Measurements from ENCODE around the gene CASS4. TPM values are rescaled to one million over a fixed set of nuclear protein-coding genes. Genes with fewer than 3 reads are reported as not detected.

The CASS4 gene
- total RNA-seq, 1 donor from 2014 or later: not detected

GRCh38 chr20:56391596-56392131 lies 20.4 kb upstream of the CASS4 start:
- peaks cover 6% of the 10 kb centered on the region for H3K27me3 Mint-ChIP-seq (ENCODE audit: unreplicated experiment)
- H3K27ac Mint-ChIP-seq (ENCODE audit: unreplicated experiment): no peak overlapping the region
- no peak for TF ChIP-seq CTCF (IDR thresholded peaks at IDR 0.05; ENCODE audit: unreplicated experiment)
- no peak overlapping the region for H3K4me3 Mint-ChIP-seq (ENCODE audit: unreplicated experiment)
- H3K36me3 Mint-ChIP-seq (ENCODE audit: low read depth, unreplicated experiment): peaks cover 9% of the 10 kb centered on the region
- no peak for DNase-seq (ENCODE audit: low spot score)
- no peaks in the 10 kb centered on the region for H3K9me3 Mint-ChIP-seq (ENCODE audit: unreplicated experiment)
- H3K4me1 Mint-ChIP-seq (ENCODE audit: unreplicated experiment): peaks cover 12% of the 10 kb centered on the region

- no peak within 1 kb of the TSS for H3K4me3 Mint-ChIP-seq (ENCODE audit: unreplicated experiment)
- peaks cover 6% of the 10 kb centered on the region for H3K27me3 Mint-ChIP-seq (ENCODE audit: unreplicated experiment)
- peaks cover 12% of the 10 kb centered on the region for H3K4me1 Mint-ChIP-seq (ENCODE audit: unreplicated experiment)
- DNase-seq (ENCODE audit: low spot score): peak; percentile 99
- no peaks in the 10 kb centered on the region for H3K9me3 Mint-ChIP-seq (ENCODE audit: unreplicated experiment)
- H3K27ac Mint-ChIP-seq (ENCODE audit: unreplicated experiment): peak within 1 kb of the TSS; percentile 33
- no peak for TF ChIP-seq CTCF (IDR thresholded peaks at IDR 0.05; ENCODE audit: unreplicated experiment)
- peaks cover 13% of the 10 kb centered on the region for H3K36me3 Mint-ChIP-seq (ENCODE audit: low read depth, unreplicated experiment)
Measured at GRCh38 chr20:56392132-56392880, 19.8 kb upstream of the CASS4 start, which contains the start of the genes AURKA and CSTF1. Gene AURKA (minus strand): TSS chr20:56392215. CDS start chr20:56388197, 4,018 bp downstream. Gene CSTF1 (plus strand): TSS chr20:56392645. CDS start chr20:56395553, 2,908 bp downstream.

GRCh38 chr20:56392881-56393482 lies 19.1 kb upstream of the CASS4 start:
- no peaks in the 10 kb centered on the region for H3K9me3 Mint-ChIP-seq (ENCODE audit: unreplicated experiment)
- no peak overlapping the region for H3K4me3 Mint-ChIP-seq (ENCODE audit: unreplicated experiment)
- peaks cover 15% of the 10 kb centered on the region for H3K36me3 Mint-ChIP-seq (ENCODE audit: low read depth, unreplicated experiment)
- TF ChIP-seq CTCF (IDR thresholded peaks at IDR 0.05; ENCODE audit: unreplicated experiment): no peak
- H3K4me1 Mint-ChIP-seq (ENCODE audit: unreplicated experiment): peaks cover 12% of the 10 kb centered on the region
- peaks cover 6% of the 10 kb centered on the region for H3K27me3 Mint-ChIP-seq (ENCODE audit: unreplicated experiment)
- peak overlapping the region; percentile 10 for H3K27ac Mint-ChIP-seq (ENCODE audit: unreplicated experiment)
- DNase-seq (ENCODE audit: low spot score): no peak

GRCh38 chr20:56393653-56394052 lies 18.4 kb upstream of the CASS4 start:
- no peak for TF ChIP-seq CTCF (IDR thresholded peaks at IDR 0.05; ENCODE audit: unreplicated experiment)
- Mint-ChIP-seq H3K4me1 (ENCODE audit: unreplicated experiment) (peaks cover 12% of the 10 kb centered on the region), H3K36me3 (ENCODE audit: low read depth, unreplicated experiment) (peaks cover 17% of the 10 kb centered on the region), H3K27ac (ENCODE audit: unreplicated experiment) (no peak overlapping the region), H3K9me3 (ENCODE audit: unreplicated experiment) (no peaks in the 10 kb centered on the region), H3K27me3 (ENCODE audit: unreplicated experiment) (peaks cover 6% of the 10 kb centered on the region), H3K4me3 (ENCODE audit: unreplicated experiment) (no peak overlapping the region)
- no peak for DNase-seq (ENCODE audit: low spot score)

- no peak overlapping the region for H3K27ac Mint-ChIP-seq (ENCODE audit: unreplicated experiment)
- H3K4me1 Mint-ChIP-seq (ENCODE audit: unreplicated experiment): peaks cover 12% of the 10 kb centered on the region
- no peak for TF ChIP-seq CTCF (IDR thresholded peaks at IDR 0.05; ENCODE audit: unreplicated experiment)
- H3K27me3 Mint-ChIP-seq (ENCODE audit: unreplicated experiment): peaks cover 4% of the 10 kb centered on the region
- DNase-seq (ENCODE audit: low spot score): no peak
- no peak overlapping the region for H3K4me3 Mint-ChIP-seq (ENCODE audit: unreplicated experiment)
- no peaks in the 10 kb centered on the region for H3K9me3 Mint-ChIP-seq (ENCODE audit: unreplicated experiment)
- H3K36me3 Mint-ChIP-seq (ENCODE audit: low read depth, unreplicated experiment): peaks cover 22% of the 10 kb centered on the region
Measured at GRCh38 chr20:56395166-56395565, 16.9 kb upstream of the CASS4 start.

Measured in endothelial cell (in vitro differentiated cells).